Transverse colon (tissue), 4 donors: ENCODE measurements around the gene SRXN1. TPM values are rescaled to one million over a fixed set of nuclear protein-coding genes. Genes with fewer than 3 reads are reported as not detected.
"Not testable (repeated sequence)": the region's sequence is repeated elsewhere in the genome, so short reads cannot be mapped to it uniquely, and the experiment has no call there.

ENCODE experiments used
- DNase-seq: peaks from one replicate; pipeline ENCODE4 v3.0.0-alpha.2; 2019
- H3K27ac ChIP-seq, 4 donors: fragments of 200-600 bp; sonication (generic); 2 replicates each; pipeline ENCODE4 v1.5.1; 2016 to 2018; ENCODE audit warnings: inconsistent platforms in 4 of 4
- H3K27me3 ChIP-seq: fragments of 200-600 bp; sonication (generic); 2 replicates; pipeline ENCODE4 v1.5.1; 2017; ENCODE audit warnings: inconsistent platforms
- H3K36me3 ChIP-seq, 4 donors: fragments of 200-600 bp; sonication (generic); 2 replicates each; pipeline ENCODE4 v1.5.1; 2017 to 2019; ENCODE audit warnings: inconsistent platforms in 4 of 4
- H3K4me1 ChIP-seq, 4 donors: fragments of 200-600 bp; sonication (generic); 2 replicates each; pipeline ENCODE4 v1.5.1; 2017 to 2020; ENCODE audit warnings: inconsistent platforms in 4 of 4
- H3K4me3 ChIP-seq, 4 donors: fragments of 200-600 bp; sonication (generic); 1 replicate in 1 of 4; 2 replicates in 3 of 4; pipeline versions ENCODE4 v1.5.1 to v1.6.1; 2017 to 2019; ENCODE audit warnings: inconsistent platforms in 4 of 4
- H3K9me3 ChIP-seq, 2 donors: fragments of 200-600 bp; sonication (generic); 2 replicates each; pipeline ENCODE4 v1.5.1; 2017 to 2019; ENCODE audit warnings: inconsistent platforms in 2 of 2
- EP300 ChIP-seq: sonication (generic); formaldehyde crosslinking; IDR thresholded peaks from one replicate; pipeline ENCODE4 v1.6.1; 2017; ENCODE audit warnings: antibody characterized with exemption, low read depth
- POLR2A ChIP-seq: fragments of 450-650 bp; IDR thresholded peaks from one replicate; pipeline ENCODE4 v1.6.1; 2016; ENCODE audit warnings: antibody characterized with exemption, mild to moderate bottlenecking, moderate library complexity
- POLR2AphosphoS5 ChIP-seq, 3 donors: sonication (generic); formaldehyde crosslinking; IDR thresholded peaks; one replicate each; pipeline ENCODE4 v1.6.1; 2016; ENCODE audit warnings: antibody characterized with exemption in 3 of 3
- WGBS, 2 donors: methylation state at CpG; one replicate each; pipeline ENCODE4 v1.1.5; 2018; ENCODE audit warnings: low coverage in 1 of 2; 5-methylcytosine and 5-hydroxymethylcytosine counted together
- in situ Hi-C, 4 donors: fragments of 200-750 bp; cut with MboI; loops; one replicate each; pipeline versions ENCODE4 v1.15.0 to v1.15.1; 2017; ENCODE audit warnings: low sequenced_read_pairs in 3 of 4, low pct_ligation_motif_present in 1 of 4, low pct_unique_long_range_greater_than_20kb in 1 of 4
- intact Hi-C: fragments of 100-400 bp; cut with DNase I; formaldehyde crosslinking; loops from one replicate; pipeline ENCODE4 v1.15.1; 2023; ENCODE audit warnings: low total_unique reads
- total RNA-seq, 4 donors: library from RNA; depleted of rRNA; stranded (reverse); fragments of >200 nt; gene quantifications; one replicate each; pipeline ENCODE4 v1.1.0, GENCODE V29; 2016
- TF ChIP-seq, protein P1 (sequence below), 5 experiments: fragments of 200-600 bp in 3 of 5; fragments of 450-650 bp in 2 of 5; sonication (generic) in 3 of 5; IDR thresholded peaks; 1 replicate in 2 of 5; 2 replicates in 3 of 5; pipeline ENCODE4 v1.5.1; 2016 to 2017; ENCODE audit warnings: antibody characterized with exemption in 5 of 5, inconsistent platforms in 3 of 5, mild to moderate bottlenecking in 2 of 5, moderate library complexity in 1 of 5

Gene SRXN1
- total RNA-seq, 4 donors from 2014 or later = 8.6 to 43.0 (median 21.2) TPM

DNA sequence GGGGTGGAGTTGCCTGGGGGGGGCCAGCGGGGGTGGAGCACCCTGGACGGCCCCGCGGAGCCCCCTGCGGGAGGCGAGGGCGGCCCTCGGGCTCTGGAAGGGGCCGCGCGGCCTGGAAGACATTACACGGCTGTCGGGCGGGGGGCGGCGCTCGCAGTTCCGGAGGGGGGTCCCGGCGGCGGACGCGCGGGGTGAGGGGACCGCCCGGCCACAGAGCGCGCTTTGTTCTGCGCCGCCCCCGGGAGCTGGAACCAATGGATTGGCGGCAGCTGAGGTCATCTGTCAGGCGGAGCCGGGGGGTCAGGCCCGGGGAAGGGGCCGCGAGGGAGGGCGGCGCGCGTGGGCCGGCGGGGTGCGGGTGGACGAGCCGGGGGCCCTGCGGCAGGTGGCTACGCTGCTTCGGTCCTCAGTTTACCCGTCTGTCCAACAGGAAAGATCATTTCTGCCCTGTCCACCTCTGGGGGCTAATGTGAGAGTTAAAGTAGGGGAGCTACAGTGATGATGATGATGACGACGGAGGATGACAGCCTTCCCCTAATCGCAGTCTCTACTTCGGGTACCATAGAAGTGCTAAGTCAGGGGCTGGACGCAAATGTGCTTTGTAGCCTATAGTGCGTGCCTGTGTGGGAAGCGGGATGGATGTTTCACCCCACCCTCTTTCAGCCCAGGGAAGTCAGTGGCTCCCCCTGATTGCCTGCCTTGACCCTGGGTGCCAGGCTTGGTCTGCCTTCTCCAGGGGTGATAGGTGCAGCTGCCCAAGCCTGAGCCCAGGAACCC, 10.4 kb downstream of the SRXN1 start:
- Histone ChIP-seq H3K9me3 (no peaks in the 10 kb centered on the region), H3K36me3 (peaks cover 0 to 3% (median 0%) of the 10 kb centered on the region in 4 donors), H3K4me1 (peaks cover 0 to 9% (median 2%) of the 10 kb centered on the region in 4 donors), H3K4me3 (peak overlapping the region in 2 of 4 donors; percentile 23 to 41), H3K27me3 (peaks cover 11% of the 10 kb centered on the region), H3K27ac (peak overlapping the region in 1 of 4 donors; percentile 12)
- TF ChIP-seq, protein P1, sequence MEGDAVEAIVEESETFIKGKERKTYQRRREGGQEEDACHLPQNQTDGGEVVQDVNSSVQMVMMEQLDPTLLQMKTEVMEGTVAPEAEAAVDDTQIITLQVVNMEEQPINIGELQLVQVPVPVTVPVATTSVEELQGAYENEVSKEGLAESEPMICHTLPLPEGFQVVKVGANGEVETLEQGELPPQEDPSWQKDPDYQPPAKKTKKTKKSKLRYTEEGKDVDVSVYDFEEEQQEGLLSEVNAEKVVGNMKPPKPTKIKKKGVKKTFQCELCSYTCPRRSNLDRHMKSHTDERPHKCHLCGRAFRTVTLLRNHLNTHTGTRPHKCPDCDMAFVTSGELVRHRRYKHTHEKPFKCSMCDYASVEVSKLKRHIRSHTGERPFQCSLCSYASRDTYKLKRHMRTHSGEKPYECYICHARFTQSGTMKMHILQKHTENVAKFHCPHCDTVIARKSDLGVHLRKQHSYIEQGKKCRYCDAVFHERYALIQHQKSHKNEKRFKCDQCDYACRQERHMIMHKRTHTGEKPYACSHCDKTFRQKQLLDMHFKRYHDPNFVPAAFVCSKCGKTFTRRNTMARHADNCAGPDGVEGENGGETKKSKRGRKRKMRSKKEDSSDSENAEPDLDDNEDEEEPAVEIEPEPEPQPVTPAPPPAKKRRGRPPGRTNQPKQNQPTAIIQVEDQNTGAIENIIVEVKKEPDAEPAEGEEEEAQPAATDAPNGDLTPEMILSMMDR (IDR thresholded peaks at IDR 0.05) = no peak
- TF ChIP-seq EP300 (no peak), POLR2AphosphoS5 (IDR thresholded peaks at IDR 0.05) (no peak), POLR2A (no peak)
- no peak for DNase-seq
- in situ Hi-C loops (loop anchor here in 3 of 4 donors (10.0 kb wide), 3 partner anchors 78 to 288 kb away; no protein-coding TSS in a partner anchor), intact Hi-C loops (no loop called here)
- 16% methylated on average over 35 of the region's 57 CpGs; no CpG with 5 or more reads in 1 of the 2 donors for WGBS, 2 donors

DNA sequence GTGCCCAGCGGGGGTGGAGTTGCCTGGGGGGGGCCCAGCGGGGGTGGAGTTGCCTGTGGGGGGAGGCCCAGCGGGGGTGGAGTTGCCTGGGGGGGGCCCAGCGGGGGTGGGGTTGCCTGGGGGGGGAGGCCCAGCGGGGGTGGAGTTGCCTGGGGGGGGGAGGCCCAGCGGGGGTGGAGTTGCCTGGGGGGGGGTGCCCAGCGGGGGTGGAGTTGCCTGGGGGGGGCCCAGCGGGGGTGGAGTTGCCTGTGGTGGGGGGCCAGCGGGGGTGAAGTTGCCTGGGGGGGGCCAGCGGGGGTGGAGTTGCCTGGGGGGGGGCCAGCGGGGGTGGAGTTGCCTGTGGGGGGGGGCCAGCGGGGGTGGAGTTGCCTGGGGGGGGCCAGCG, 11.0 kb downstream of the SRXN1 start:
- Histone ChIP-seq H3K4me3 (peak overlapping the region in 1 of 4 donors; percentile 41), H3K27me3 (peaks cover 11% of the 10 kb centered on the region)
- intact Hi-C loops, H3K27ac ChIP-seq, H3K4me1 ChIP-seq, DNase-seq, H3K36me3 ChIP-seq, H3K9me3 ChIP-seq: not testable (repeated sequence)
- in situ Hi-C loops = loop anchor here in 3 of 4 donors (10.0 kb wide), 3 partner anchors 77 to 287 kb away; no protein-coding TSS in a partner anchor
- WGBS, 2 donors = no CpG with 5 or more reads among the region's 13 CpGs

DNA sequence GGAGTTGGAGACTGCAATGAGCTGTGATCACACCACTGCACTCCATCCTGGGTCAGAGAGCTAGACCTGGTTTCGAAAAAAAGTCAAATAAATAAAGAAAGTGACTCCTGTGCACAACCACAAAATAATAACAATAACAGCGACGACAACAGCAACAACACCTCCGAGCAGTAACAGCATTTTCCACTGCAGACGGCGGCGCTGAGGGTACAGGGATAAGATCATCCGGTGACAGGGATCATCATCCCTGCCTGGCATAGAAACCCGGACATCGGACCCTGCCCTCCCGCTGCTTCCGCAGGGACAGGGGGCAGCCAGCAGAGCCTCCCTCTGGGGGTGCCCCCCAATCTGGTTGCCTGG, 11.5 kb downstream of the SRXN1 start:
- Histone ChIP-seq H3K27me3 (peaks cover 11% of the 10 kb centered on the region), H3K9me3 (no peaks in the 10 kb centered on the region), H3K36me3 (no peaks in the 10 kb centered on the region), H3K4me1 (peaks cover 0 to 9% (median 2%) of the 10 kb centered on the region in 4 donors), H3K4me3 (no peak overlapping the region), H3K27ac (no peak overlapping the region)
- in situ Hi-C loops = loop anchor here in 3 of 4 donors (10.0 kb wide), 3 partner anchors 77 to 287 kb away; no protein-coding TSS in a partner anchor
- no peak for DNase-seq
- no peak for TF ChIP-seq POLR2A
- no peak for TF ChIP-seq POLR2AphosphoS5 (IDR thresholded peaks at IDR 0.05)
- TF ChIP-seq, protein P1 (IDR thresholded peaks at IDR 0.05) = no peak
- TF ChIP-seq EP300 = no peak
- WGBS, 2 donors = 41% methylated on average over 12 of the region's 12 CpGs; no CpG with 5 or more reads in 1 of the 2 donors
- intact Hi-C loops = no loop called here

DNA sequence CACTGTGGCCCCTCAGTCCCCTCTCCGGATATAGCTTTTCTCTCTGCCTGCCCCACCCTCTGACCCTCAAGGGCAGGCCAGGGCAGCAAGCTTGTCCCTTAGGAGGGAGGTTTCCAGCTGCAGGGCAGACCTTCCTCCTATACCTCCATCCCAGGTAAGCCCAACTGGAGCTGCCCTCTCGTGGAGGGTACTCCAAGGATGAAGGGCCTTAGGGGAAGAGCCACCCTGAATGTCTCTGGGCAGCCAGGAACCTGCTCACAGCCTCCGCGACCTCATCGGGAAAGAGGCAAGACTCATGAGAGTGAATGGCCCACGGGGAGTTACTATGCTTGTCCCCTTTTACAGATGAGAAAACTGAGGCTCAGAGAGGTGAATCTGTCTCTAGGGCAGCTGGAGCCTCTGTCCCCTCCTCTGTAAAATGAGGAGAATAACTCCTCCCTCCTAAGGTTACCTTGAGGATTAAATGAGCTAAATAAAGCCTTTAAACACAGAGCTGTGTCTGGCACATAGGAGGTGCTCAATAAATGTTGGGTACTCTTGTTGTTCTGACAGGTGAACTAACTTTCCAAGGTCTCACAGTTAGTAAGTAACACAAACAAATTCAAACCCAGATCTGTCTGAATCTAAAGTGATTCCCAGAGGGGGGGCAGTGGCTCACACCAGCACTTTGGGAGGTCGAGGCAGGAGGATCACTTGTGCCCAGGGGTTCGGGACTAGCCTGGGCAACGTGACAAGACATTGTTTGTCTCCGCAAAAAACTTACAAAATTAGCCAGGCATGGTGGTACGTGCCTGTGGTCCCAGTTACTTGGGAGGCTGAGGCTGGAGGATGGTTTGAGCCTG, 12.1 kb downstream of the SRXN1 start:
- in situ Hi-C loops = loop anchor here in 3 of 4 donors (10.0 kb wide), 3 partner anchors 76 to 286 kb away; no protein-coding TSS in a partner anchor
- Histone ChIP-seq H3K4me1 (peaks cover 0 to 8% (median 2%) of the 10 kb centered on the region in 4 donors), H3K9me3 (no peaks in the 10 kb centered on the region), H3K27me3 (peaks cover 11% of the 10 kb centered on the region), H3K36me3 (no peaks in the 10 kb centered on the region), H3K27ac (no peak overlapping the region), H3K4me3 (no peak overlapping the region)
- intact Hi-C loops = no loop called here
- TF ChIP-seq POLR2A (no peak), EP300 (no peak), POLR2AphosphoS5 (IDR thresholded peaks at IDR 0.05) (no peak)
- TF ChIP-seq, protein P1 (IDR thresholded peaks at IDR 0.05) = no peak
- no peak for DNase-seq
- 53% methylated on average over 11 of the region's 11 CpGs; no CpG with 5 or more reads in 1 of the 2 donors for WGBS, 2 donors
